ENCODE measurements around the gene PALLD. TPM values are rescaled to one million over a fixed set of nuclear protein-coding genes. Genes with fewer than 3 reads are reported as not detected.

Gene PALLD
- total and polyA plus RNA-seq, 2 donors (not counting 3 experiments of a cell fraction or from before 2014, with no cell fraction given) = 13.4 to 48.2 TPM

DNA sequence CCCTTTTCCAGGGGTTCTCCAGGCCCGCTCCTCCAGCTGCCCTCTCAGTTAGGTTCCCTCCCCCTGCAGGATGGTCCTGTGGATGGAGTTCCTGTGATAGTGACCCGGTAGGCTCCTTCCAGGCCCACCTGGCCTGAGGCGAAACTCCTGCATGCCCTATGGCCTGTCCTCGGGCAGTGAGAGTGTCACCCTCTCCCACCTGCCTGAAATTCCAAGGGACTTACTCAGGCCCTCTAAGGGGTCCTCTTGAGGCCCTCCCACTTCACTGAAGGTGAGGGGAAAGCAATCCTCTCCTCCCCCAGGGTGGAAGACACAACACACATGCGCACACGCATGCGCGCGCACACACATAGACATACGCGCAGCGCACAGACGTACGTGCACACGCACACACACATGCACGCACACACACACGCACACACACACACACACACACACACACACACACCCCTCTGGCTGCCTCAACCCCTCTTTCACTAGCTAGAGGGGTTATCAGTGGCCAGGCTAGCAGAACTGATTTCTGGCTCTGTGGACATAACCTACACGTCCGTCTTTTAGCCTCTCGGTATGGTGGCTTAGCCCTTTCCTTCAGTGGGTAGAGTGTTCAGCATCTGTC, 297.3 kb downstream of the PALLD start:
- dilution Hi-C loops (cut with MboI; ENCODE audit: extremely low pct_ligation_motif_present, low sequenced_read_pairs) (no loop called here), intact Hi-C loops (cut with micrococcal nuclease) (no loop called here)
- DNase-seq (ENCODE audit: low read depth, low spot score) (no peak), FAIRE-seq (no peak)
- H3K4me1 ChIP-seq (ENCODE audit: control insufficient read depth, extremely low read depth, insufficient read depth, low read length) = peaks cover 22% of the 10 kb centered on the region
- no peak overlapping the region for H3K4me2 ChIP-seq (ENCODE audit: insufficient read depth, low read length)
- no peak overlapping the region for H3K9ac ChIP-seq (replicated peaks; ENCODE audit: extremely low read depth, insufficient read depth, low read length)
- no peaks in the 10 kb centered on the region for H3K27me3 ChIP-seq (ENCODE audit: control insufficient read depth in 2 of 2, insufficient read depth in 2 of 2, low read length in 2 of 2)
- H3K79me2 ChIP-seq (ENCODE audit: control insufficient read depth, insufficient read depth, low read length) = no peaks in the 10 kb centered on the region
- TF ChIP-seq, protein P1, sequence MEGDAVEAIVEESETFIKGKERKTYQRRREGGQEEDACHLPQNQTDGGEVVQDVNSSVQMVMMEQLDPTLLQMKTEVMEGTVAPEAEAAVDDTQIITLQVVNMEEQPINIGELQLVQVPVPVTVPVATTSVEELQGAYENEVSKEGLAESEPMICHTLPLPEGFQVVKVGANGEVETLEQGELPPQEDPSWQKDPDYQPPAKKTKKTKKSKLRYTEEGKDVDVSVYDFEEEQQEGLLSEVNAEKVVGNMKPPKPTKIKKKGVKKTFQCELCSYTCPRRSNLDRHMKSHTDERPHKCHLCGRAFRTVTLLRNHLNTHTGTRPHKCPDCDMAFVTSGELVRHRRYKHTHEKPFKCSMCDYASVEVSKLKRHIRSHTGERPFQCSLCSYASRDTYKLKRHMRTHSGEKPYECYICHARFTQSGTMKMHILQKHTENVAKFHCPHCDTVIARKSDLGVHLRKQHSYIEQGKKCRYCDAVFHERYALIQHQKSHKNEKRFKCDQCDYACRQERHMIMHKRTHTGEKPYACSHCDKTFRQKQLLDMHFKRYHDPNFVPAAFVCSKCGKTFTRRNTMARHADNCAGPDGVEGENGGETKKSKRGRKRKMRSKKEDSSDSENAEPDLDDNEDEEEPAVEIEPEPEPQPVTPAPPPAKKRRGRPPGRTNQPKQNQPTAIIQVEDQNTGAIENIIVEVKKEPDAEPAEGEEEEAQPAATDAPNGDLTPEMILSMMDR (IDR thresholded peaks at IDR 0.05; ENCODE audit: extremely low read depth in 1 of 2, insufficient read depth in 1 of 2, low read depth in 1 of 2, low read length in 2 of 2) = no peak
- TF ChIP-seq EZH2 (IDR thresholded peaks at IDR 0.05; ENCODE audit: borderline replicate concordance, low read depth, low read length, severe bottlenecking) = no peak
- TF ChIP-seq, protein P2, sequence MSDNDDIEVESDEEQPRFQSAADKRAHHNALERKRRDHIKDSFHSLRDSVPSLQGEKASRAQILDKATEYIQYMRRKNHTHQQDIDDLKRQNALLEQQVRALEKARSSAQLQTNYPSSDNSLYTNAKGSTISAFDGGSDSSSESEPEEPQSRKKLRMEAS (IDR thresholded peaks at IDR 0.05; ENCODE audit: insufficient read depth, insufficient read length) = no peak
- no peak for TF ChIP-seq MYC (IDR thresholded peaks at IDR 0.05; ENCODE audit: low read depth, low read length)
- TF ChIP-seq FOS (IDR thresholded peaks at IDR 0.05; ENCODE audit: borderline replicate concordance, insufficient read depth, low read length) = no peak
- no peak for TF ChIP-seq POLR2AphosphoS5 (IDR thresholded peaks at IDR 0.05; ENCODE audit: insufficient read depth, low read depth, low read length)
- TF ChIP-seq JUN (IDR thresholded peaks at IDR 0.05; ENCODE audit: borderline replicate concordance, insufficient read depth, insufficient read length, low read depth) = no peak
- TF ChIP-seq POLR2A (IDR thresholded peaks at IDR 0.05; ENCODE audit: low read depth, low read length) = no peak
- TF ChIP-seq GATA2 (IDR thresholded peaks at IDR 0.05; ENCODE audit: insufficient read depth, insufficient read length, low read depth, low read length) = no peak
- no peak overlapping the region for H2AFZ ChIP-seq (ENCODE audit: low read depth, low read length)
- H3K4me3 ChIP-seq (replicated peaks in 1 of 3; ENCODE audit: insufficient read depth in 1 of 3, low read depth in 1 of 3, low read length in 3 of 3) = no peak overlapping the region
- no peaks in the 10 kb centered on the region for H4K20me1 ChIP-seq (replicated peaks; ENCODE audit: control insufficient read depth, extremely low read depth, insufficient read depth, low read length)
- no peaks in the 10 kb centered on the region for H3K9me3 ChIP-seq (replicated peaks; ENCODE audit: control insufficient read depth, insufficient read depth, low read length)
- H3K27ac ChIP-seq (ENCODE audit: insufficient read depth, low read depth, low read length) = no peak overlapping the region
- CTCF ChIA-PET = no interaction called here
- H3K36me3 ChIP-seq (ENCODE audit: control insufficient read depth in 2 of 2, extremely low read depth in 1 of 2, insufficient read depth in 2 of 2, low read length in 2 of 2) = no peaks in the 10 kb centered on the region
- POLR2A ChIA-PET = no interaction called here
- no TSS peak for BruUV-seq (replicated peaks)
- H3K9me1 ChIP-seq (replicated peaks; ENCODE audit: control insufficient read depth, extremely low read depth, insufficient read depth, low read length) = no peaks in the 10 kb centered on the region

Measured in endothelial cell of umbilical vein (primary cell).